Neuronal stem cell (in vitro differentiated cells): ENCODE data around the gene OR6C1.
"Not testable (repeated sequence)": the region's sequence is repeated elsewhere in the genome, so short reads cannot be mapped to it uniquely, and the experiment has no call there.

Experiments
- DNase-seq: peaks from one replicate; pipeline ENCODE4 v3.0.0-alpha.2; 2013; ENCODE audit warnings: low spot score
- H2AFZ ChIP-seq: one replicate; pipeline ENCODE4 v1.6.1; 2013; ENCODE audit warnings: mild to moderate bottlenecking, low read length, inconsistent platforms
- H2AK5ac ChIP-seq: 2 replicates; pipeline ENCODE4 v1.6.1; 2013; ENCODE audit warnings: low read depth, mild to moderate bottlenecking, inconsistent platforms, low read length, moderate library complexity, mixed read lengths
- H2BK120ac ChIP-seq: 2 replicates; pipeline ENCODE4 v1.6.1; 2013; ENCODE audit warnings: low read depth, mild to moderate bottlenecking, inconsistent platforms, low read length, moderate library complexity, mixed read lengths
- H2BK12ac ChIP-seq: one replicate; pipeline ENCODE4 v1.6.1; 2013; ENCODE audit warnings: low read length, inconsistent platforms
- H2BK15ac ChIP-seq: 2 replicates; pipeline ENCODE4 v1.6.1; 2013; ENCODE audit warnings: mild to moderate bottlenecking, low read length, inconsistent platforms, mixed read lengths
- H2BK5ac ChIP-seq: one replicate; pipeline ENCODE4 v1.6.1; 2013; ENCODE audit warnings: inconsistent platforms, mild to moderate bottlenecking, low read length, moderate library complexity
- H3K14ac ChIP-seq: one replicate; pipeline ENCODE4 v1.6.1; 2013; ENCODE audit warnings: low read length, inconsistent platforms
- H3K18ac ChIP-seq: 2 replicates; pipeline ENCODE4 v1.6.1; 2013; ENCODE audit warnings: low read length, inconsistent platforms
- H3K23ac ChIP-seq: 2 replicates; pipeline ENCODE4 v1.6.1; 2013; ENCODE audit warnings: low read depth, mild to moderate bottlenecking, mixed read lengths, low read length, inconsistent platforms; ENCODE audit not compliant: poor library complexity
- H3K27ac ChIP-seq: replicated peaks from 3 replicates; pipeline ENCODE4 v1.5.1; 2013; ENCODE audit warnings: low read length, inconsistent platforms
- H3K27me3 ChIP-seq, 3 experiments: 2 replicates each; pipeline ENCODE4 v1.6.1; 2013; ENCODE audit warnings: low read length in 3 of 3, mild to moderate bottlenecking in 2 of 3, inconsistent platforms in 1 of 3, low read depth in 1 of 3, mixed read lengths in 1 of 3, moderate library complexity in 1 of 3; ENCODE audit not compliant: control insufficient read depth in 3 of 3, insufficient read depth in 3 of 3
- H3K36me3 ChIP-seq, 2 donors: replicated peaks in 1 of 2; 2 replicates each; pipeline ENCODE4 v1.6.1; 2013; ENCODE audit warnings: low read length in 2 of 2; ENCODE audit not compliant: control insufficient read depth in 2 of 2, insufficient read depth in 2 of 2
- H3K4ac ChIP-seq: 2 replicates; pipeline ENCODE4 v1.6.1; 2013; ENCODE audit warnings: inconsistent platforms, mild to moderate bottlenecking, low read length, moderate library complexity
- H3K4me1 ChIP-seq, 2 donors: 1 replicate in 1 of 2; 2 replicates in 1 of 2; pipeline ENCODE4 v1.6.1; 2013; ENCODE audit warnings: low read length in 2 of 2, low read depth in 1 of 2; ENCODE audit not compliant: control insufficient read depth in 2 of 2, insufficient read depth in 1 of 2
- H3K4me2 ChIP-seq: one replicate; pipeline ENCODE4 v1.6.1; 2013; ENCODE audit warnings: mild to moderate bottlenecking, low read length, inconsistent platforms; ENCODE audit not compliant: insufficient read depth, poor library complexity, severe bottlenecking
- H3K4me3 ChIP-seq, 2 donors: 2 replicates each; pipeline ENCODE4 v1.5.1; 2013; ENCODE audit warnings: low read length in 2 of 2, mild to moderate bottlenecking in 2 of 2, inconsistent platforms in 1 of 2, moderate library complexity in 1 of 2
- H3K79me1 ChIP-seq: one replicate; pipeline ENCODE4 v1.6.1; 2013; ENCODE audit warnings: low read depth, mild to moderate bottlenecking, inconsistent platforms, low read length, moderate library complexity
- H3K9ac ChIP-seq: one replicate; pipeline ENCODE4 v1.6.1; 2013; ENCODE audit warnings: mild to moderate bottlenecking, low read depth, low read length, inconsistent platforms; ENCODE audit not compliant: poor library complexity
- H3K9me3 ChIP-seq, 2 donors: replicated peaks in 1 of 2; 2 replicates each; pipeline versions ENCODE3 to v1.6.1; 2013; ENCODE audit warnings: low read length in 2 of 2, mild to moderate bottlenecking in 2 of 2, inconsistent platforms in 1 of 2, low read depth in 1 of 2, mixed read lengths in 1 of 2, moderate library complexity in 1 of 2; ENCODE audit not compliant: control insufficient read depth in 2 of 2, insufficient read depth in 1 of 2
- H4K8ac ChIP-seq: one replicate; pipeline ENCODE4 v1.6.1; 2013; ENCODE audit warnings: low read depth, mild to moderate bottlenecking, inconsistent platforms, low read length, moderate library complexity
- H4K91ac ChIP-seq: one replicate; pipeline ENCODE4 v1.6.1; 2013; ENCODE audit warnings: low read length, low read depth, mild to moderate bottlenecking, inconsistent platforms; ENCODE audit not compliant: poor library complexity
- WGBS, 2 donors: extraction: QIAGEN DNeasy Blood & Tissue Kit; methylation state at CpG; one replicate each; pipeline ENCODE4 v1.1.7; 2013; ENCODE audit warnings: missing lambda C conversion rate in 2 of 2, mixed read lengths in 1 of 2; ENCODE audit not compliant: insufficient read length in 2 of 2, insufficient replicate concordance in 1 of 2; ENCODE audit errors: extremely low coverage in 2 of 2; 5-methylcytosine and 5-hydroxymethylcytosine counted together

Gene OR6C1

GRCh38 chr12:55355338-55355737 lies 41.2 kb downstream of the OR6C1 start:
- not testable (repeated sequence) for H2BK5ac ChIP-seq, H2BK12ac ChIP-seq, H3K27me3 ChIP-seq, H3K18ac ChIP-seq, H3K4ac ChIP-seq, H3K4me3 ChIP-seq, H4K8ac ChIP-seq, H3K23ac ChIP-seq, H3K4me1 ChIP-seq, H2BK15ac ChIP-seq, H3K36me3 ChIP-seq, H2BK120ac ChIP-seq, H3K9ac ChIP-seq, H4K91ac ChIP-seq, H2AFZ ChIP-seq, H3K9me3 ChIP-seq, DNase-seq, H2AK5ac ChIP-seq, H3K79me1 ChIP-seq, H3K14ac ChIP-seq, H3K27ac ChIP-seq, H3K4me2 ChIP-seq
- WGBS, 2 donors = no CpG with 5 or more reads among the region's 4 CpGs

- Histone ChIP-seq H3K4me2 (no peak within 1 kb of the TSS), H2AK5ac (no peak within 1 kb of the TSS), H3K4me3 (no peak within 1 kb of the TSS), H3K14ac (no peak within 1 kb of the TSS), H3K27me3 (no peaks in the 10 kb centered on the region), H3K27ac (no peak within 1 kb of the TSS), H2BK15ac (no peak within 1 kb of the TSS), H3K18ac (no peak within 1 kb of the TSS), H3K79me1 (no peaks in the 10 kb centered on the region), H2BK5ac (no peak within 1 kb of the TSS), H4K91ac (no peak within 1 kb of the TSS), H2BK120ac (no peak within 1 kb of the TSS), H2BK12ac (no peak within 1 kb of the TSS), H3K9ac (no peak within 1 kb of the TSS), H4K8ac (no peak within 1 kb of the TSS), H3K4me1 (no peaks in the 10 kb centered on the region), H3K9me3 (no peaks in the 10 kb centered on the region), H2AFZ (no peak within 1 kb of the TSS), H3K4ac (no peak within 1 kb of the TSS), H3K23ac (no peak within 1 kb of the TSS), H3K36me3 (no peaks in the 10 kb centered on the region)
- no CpG with 5 or more reads among the region's 4 CpGs for WGBS, 2 donors
- DNase-seq = no peak
Observed at GRCh38 chr12:55362675-55363074, 48.5 kb downstream of the OR6C1 start, which contains the start of gene OR6C75. Gene OR6C75, plus strand, starts transcription at chr12:55362975. Its CDS starts 2,136 bp downstream, at chr12:55365111.

GRCh38 chr12:55365086-55365485 lies 50.9 kb downstream of the OR6C1 start:
- no peaks in the 10 kb centered on the region for H3K9me3 ChIP-seq
- H4K8ac ChIP-seq = no peak overlapping the region

More at GRCh38 chr12:55365086-55365485, 50.9 kb downstream of the OR6C1 start:
- H3K79me1 ChIP-seq = no peaks in the 10 kb centered on the region
- no peak overlapping the region for H4K91ac ChIP-seq
- DNase-seq = no peak
- H3K9ac ChIP-seq = no peak overlapping the region
- no peak overlapping the region for H2BK15ac ChIP-seq
- H3K18ac ChIP-seq = no peak overlapping the region
- no peak overlapping the region for H2BK5ac ChIP-seq
- H3K23ac ChIP-seq = no peak overlapping the region
- H2AFZ ChIP-seq = no peak overlapping the region
- no peak overlapping the region for H3K4me2 ChIP-seq
- H2AK5ac ChIP-seq = no peak overlapping the region
- H3K4me1 ChIP-seq = no peaks in the 10 kb centered on the region
- H3K4ac ChIP-seq = no peak overlapping the region
- no peak overlapping the region for H2BK12ac ChIP-seq
- no peak overlapping the region for H2BK120ac ChIP-seq
- H3K36me3 ChIP-seq = no peaks in the 10 kb centered on the region
- no CpG with 5 or more reads among the region's 3 CpGs for WGBS, 2 donors
- H3K27ac ChIP-seq = no peak overlapping the region
- H3K27me3 ChIP-seq = no peaks in the 10 kb centered on the region
- no peak overlapping the region for H3K4me3 ChIP-seq
- H3K14ac ChIP-seq = no peak overlapping the region
